Measurements from ENCODE around the gene TRPM3.
"Not testable (repeated sequence)": the region's sequence is repeated elsewhere in the genome, so short reads cannot be mapped to it uniquely, and the experiment has no call there.

TRPM3 gene

DNA sequence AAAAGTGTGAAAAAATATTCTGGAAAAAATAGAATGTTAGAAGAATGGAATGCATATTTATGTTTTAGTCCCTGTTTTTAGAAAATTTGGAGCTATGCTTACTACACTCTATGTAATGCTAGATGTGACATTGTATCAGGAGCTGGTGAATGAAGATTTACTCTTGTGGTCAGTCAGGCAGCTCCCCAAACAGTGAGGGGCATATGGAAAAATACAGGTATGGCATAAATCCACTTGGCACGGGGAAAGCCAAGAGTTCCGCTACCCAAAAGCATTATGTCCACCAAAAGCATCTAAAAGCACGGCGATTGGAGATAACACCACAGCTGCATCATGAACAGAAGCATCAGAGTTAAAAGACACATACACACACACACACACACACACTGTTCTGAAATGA is 486.7 kb downstream of the TRPM3 start:
- no peak for DNase-seq

GRCh38 chr9:70630971-70631370 is 490.4 kb downstream of the TRPM3 start:
- DNase-seq = no peak

- not testable (repeated sequence) for DNase-seq
Measured at GRCh38 chr9:70629080-70629685, 492.2 kb downstream of the TRPM3 start.

- DNase-seq = no peak
Measured at GRCh38 chr9:70625078-70625477, 496.3 kb downstream of the TRPM3 start.

GRCh38 chr9:70618784-70619183 is 502.6 kb downstream of the TRPM3 start:
- DNase-seq = no peak

GRCh38 chr9:70617033-70617828 is 504.2 kb downstream of the TRPM3 start:
- DNase-seq = no peak

- no peak for DNase-seq
Measured at GRCh38 chr9:70616228-70616990, 505.0 kb downstream of the TRPM3 start.

DNA sequence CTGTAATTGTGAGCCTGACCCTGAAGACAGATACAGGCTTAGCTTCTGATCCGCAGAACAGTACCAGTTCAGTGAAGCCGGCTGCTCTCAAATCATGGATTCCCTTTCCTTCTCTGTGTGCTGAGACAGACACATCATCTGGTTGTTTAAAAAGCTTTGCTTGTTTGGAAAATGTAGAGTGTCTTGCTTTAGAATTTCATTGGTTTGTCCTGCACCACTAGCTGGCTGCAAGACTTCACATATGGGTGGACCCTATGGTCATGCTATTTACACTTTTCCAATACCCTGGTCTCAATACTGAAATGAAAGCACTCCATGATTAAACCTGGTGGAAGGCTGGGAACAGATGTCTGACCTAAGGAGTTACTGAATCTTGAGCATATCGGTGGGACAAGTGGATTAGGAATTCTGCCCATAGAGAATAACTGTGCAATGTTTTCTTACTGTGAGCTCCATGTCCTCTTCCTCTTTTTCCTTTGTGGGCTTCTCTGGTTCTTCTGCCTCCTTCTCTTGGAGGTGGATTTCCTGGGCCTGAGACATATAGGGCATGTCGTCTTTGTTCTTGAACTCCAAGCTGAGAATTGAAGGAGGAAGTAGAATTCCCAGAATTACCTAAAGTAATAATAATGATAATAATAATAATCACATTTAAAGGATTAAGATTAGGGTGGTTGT is 505.8 kb downstream of the TRPM3 start:
- DNase-seq = no peak

DNA sequence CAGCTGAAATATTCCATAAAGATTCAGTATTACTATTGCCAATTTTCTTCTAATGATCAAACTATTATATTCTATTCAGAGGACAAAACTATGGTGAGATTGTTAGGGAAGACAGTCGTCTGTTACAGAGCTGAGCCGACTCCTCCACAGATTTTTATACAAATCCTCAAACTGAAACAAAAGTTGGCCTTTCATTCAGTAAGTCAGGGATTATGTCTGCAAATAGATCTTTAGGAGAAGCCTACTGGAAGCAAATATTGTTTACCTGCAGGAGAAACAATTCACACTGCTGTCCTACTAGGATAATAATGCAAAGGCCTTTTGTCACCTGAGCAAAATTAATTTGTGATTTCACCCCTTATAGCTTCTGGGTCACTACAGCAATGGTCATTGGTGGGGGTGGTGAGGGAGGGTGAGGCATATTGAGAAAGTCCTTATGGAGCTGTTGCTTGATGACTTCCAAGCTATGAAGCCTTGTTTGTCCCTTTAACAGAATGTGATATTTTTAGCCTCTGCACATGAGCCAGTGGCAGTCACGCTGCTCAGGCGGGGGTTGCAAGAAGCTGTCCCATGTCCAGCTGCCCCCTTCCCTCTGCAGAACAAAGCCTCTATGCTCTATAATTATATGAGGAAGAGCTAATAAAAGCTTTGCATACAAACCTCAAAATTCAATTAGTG is 506.5 kb downstream of the TRPM3 start:
- no peak for DNase-seq

DNA sequence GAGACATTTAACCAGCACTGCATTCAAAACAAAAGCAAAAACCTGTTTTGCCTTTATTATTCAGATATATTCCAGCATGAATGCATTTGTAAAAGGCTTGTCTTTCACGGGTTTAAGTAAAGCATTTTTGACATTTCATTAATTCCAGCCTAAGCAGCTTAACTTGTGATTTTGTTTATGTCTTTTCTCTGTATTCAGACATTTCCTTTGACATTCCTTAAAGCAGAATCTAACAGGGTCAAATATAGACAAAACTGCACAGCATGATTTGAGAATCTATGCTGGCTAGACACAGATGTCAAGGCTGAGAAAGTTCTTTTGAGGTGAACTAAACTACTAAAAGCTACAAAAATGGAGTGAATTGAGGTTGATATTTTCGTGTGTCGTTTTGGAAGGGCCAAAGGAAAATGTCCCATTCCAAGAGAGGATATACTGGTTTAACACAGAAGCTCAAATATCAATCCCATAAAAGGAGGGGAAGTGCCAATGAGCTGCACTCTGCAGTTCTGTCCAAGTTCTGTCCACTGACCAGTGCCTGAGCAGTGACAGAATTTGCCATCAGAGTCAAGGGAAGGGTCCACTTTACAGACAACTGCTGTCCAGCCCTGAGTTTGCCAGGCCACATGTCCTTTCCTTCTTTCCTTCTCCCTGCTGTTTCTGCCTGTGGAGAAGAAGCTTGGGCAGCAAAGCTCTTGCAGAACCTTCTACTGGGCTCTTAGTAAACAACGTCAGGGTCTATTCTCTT is 508.2 kb downstream of the TRPM3 start:
- no peak for DNase-seq

DNA sequence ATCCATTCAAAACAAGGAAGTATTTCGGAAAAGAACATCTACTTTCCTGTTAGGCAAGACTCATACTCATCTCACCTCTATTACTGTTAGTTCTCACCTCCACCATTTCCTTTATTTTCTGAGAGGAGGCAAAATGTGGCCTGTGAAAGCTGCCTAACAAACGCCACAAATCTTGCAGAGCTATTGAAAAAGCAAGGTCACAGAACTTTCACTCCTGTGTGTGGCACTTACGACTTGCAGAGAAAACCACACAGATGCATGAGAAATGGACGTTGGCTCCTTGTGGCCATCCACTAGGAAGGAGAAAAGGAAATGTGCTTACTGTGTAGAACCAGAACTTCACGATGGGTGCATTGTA is 511.2 kb downstream of the TRPM3 start:
- no peak for DNase-seq

DNA sequence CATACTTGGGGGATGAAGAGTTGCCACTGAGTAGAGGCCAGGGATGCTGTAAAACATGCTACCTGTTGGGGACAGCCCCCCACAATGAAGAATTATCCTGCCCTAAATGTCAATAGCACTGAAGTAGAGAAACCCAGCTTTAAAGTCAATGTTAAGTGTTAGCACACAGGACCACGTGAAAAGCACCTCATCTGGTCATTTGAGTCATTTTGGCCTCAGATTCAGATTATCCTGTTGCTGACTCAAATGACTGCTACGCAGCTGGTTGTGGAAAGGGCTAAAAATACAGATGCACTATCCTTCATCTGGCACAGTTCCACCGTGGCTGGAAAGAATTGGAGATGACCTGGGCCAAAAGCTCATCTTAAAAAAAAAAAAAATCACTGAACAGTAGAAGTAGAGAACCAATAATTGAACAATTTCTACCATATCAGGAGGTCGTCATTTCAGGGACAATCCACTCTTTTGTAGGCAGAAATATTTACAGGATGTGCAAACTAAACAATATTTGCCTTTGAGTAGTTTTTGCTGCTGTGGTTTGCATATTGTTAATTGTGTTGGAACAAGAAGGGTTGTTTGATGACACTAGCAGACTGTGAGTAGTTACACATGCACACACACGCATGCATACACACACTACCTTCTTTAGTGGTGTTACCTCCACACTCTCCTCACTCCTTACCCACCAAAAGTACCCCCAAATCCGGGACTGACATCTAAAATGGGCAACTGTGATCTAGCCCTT is 511.7 kb downstream of the TRPM3 start:
- DNase-seq = no peak

GRCh38 chr9:70609011-70609410 is 512.4 kb downstream of the TRPM3 start:
- no peak for DNase-seq

DNA sequence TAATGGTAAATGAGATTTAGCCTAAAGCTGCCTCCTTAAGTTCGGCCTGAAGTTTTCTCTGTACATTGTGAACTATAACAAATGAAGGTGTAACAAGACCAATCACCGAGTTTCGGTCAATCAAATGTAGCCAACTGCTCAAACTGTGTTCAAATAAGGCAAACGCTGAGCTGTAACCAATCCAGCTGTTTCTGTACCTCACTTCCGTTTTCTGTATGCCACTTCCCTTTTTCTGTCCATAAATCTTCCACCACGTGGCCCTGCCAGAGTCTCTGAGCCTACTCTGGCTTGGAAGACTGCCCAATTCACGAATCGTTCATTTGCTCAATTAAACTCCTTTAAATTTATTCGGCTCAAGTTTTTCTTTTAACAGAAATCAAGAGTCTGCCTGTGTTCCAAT is 513.5 kb downstream of the TRPM3 start:
- DNase-seq = no peak

- no peak for DNase-seq
Measured at GRCh38 chr9:70607329-70607728, 514.1 kb downstream of the TRPM3 start.

- DNase-seq = no peak
Measured at GRCh38 chr9:70603020-70603411, 518.4 kb downstream of the TRPM3 start.

- DNase-seq = peak; percentile 48 to 61
Measured at GRCh38 chr9:70602321-70603019, 519.0 kb downstream of the TRPM3 start.

GRCh38 chr9:70601000-70601951 is 520.1 kb downstream of the TRPM3 start:
- DNase-seq = no peak

GRCh38 chr9:70600506-70600905 is 520.9 kb downstream of the TRPM3 start:
- no peak for DNase-seq

Data from activated T-cell treated with anti-CD3 and anti-CD28 coated beads, Interleukin-2, amount 50 U/mL, for 48 hours (primary cell).